BE2C (cell line): ENCODE results near the gene CCDC89.

Experiments
- DNase-seq: peaks from one replicate; pipeline ENCODE4 v3.0.0-alpha.2; 2020
- H3K27me3 ChIP-seq: fragments of 250-450 bp; sonication (Bioruptor Pico); 2 replicates; pipeline ENCODE4 v1.5.1; 2020; ENCODE audit warnings: mild to moderate bottlenecking
- H3K36me3 ChIP-seq: fragments of 250-450 bp; sonication (Bioruptor Pico); 2 replicates; pipeline ENCODE4 v1.5.1; 2020; ENCODE audit warnings: mild to moderate bottlenecking
- H3K4me1 ChIP-seq: fragments of 250-450 bp; sonication (Bioruptor Pico); 2 replicates; pipeline ENCODE4 v1.5.1; 2020
- H3K4me3 ChIP-seq: 2 replicates; pipeline ENCODE4 v1.5.1; 2011; ENCODE audit warnings: low read depth, low read length
- H3K9me3 ChIP-seq: fragments of 250-450 bp; sonication (Bioruptor Pico); 2 replicates; pipeline ENCODE4 v1.5.1; 2020
- CTCF ChIP-seq: IDR thresholded peaks from 2 replicates; pipeline ENCODE4 v1.5.1; 2012; ENCODE audit warnings: mild to moderate bottlenecking, low read depth, low read length

CCDC89 gene

GRCh38 chr11:85710917-85711316 lies 24.9 kb upstream of the CCDC89 start:
- DNase-seq, result no peak
- H3K36me3 ChIP-seq, result no peaks in the 10 kb centered on the region; the same call in 1 of the 2 replicates
- no peaks in the 10 kb centered on the region for H3K9me3 ChIP-seq
- no peak for TF ChIP-seq CTCF
- no peaks in the 10 kb centered on the region for H3K4me1 ChIP-seq
- no peak overlapping the region for H3K4me3 ChIP-seq
- peaks cover 21% of the 10 kb centered on the region for H3K27me3 ChIP-seq

GRCh38 chr11:85709941-85710702 lies 24.1 kb upstream of the CCDC89 start:
- H3K4me1 ChIP-seq, result no peaks in the 10 kb centered on the region
- DNase-seq, result no peak
- H3K4me3 ChIP-seq, result no peak overlapping the region
- TF ChIP-seq CTCF, result no peak
- H3K9me3 ChIP-seq, result no peaks in the 10 kb centered on the region
- H3K27me3 ChIP-seq, result peaks cover 21% of the 10 kb centered on the region
- no peaks in the 10 kb centered on the region; the same call in 1 of the 2 replicates for H3K36me3 ChIP-seq

- Histone ChIP-seq H3K36me3 (no peaks in the 10 kb centered on the region), H3K9me3 (no peaks in the 10 kb centered on the region), H3K27me3 (peaks cover 33% of the 10 kb centered on the region), H3K4me3 (no peak overlapping the region), H3K4me1 (no peaks in the 10 kb centered on the region)
- no peak for TF ChIP-seq CTCF
- no peak for DNase-seq
These were observed 19.8 kb upstream of the CCDC89 start for GRCh38 chr11:85705800-85706199.

GRCh38 chr11:85704967-85705366 lies 19.0 kb upstream of the CCDC89 start:
- Histone ChIP-seq H3K4me3 (no peak overlapping the region), H3K36me3 (no peaks in the 10 kb centered on the region), H3K4me1 (no peaks in the 10 kb centered on the region), H3K9me3 (no peaks in the 10 kb centered on the region), H3K27me3 (peaks cover 27% of the 10 kb centered on the region)
- no peak for DNase-seq
- no peak for TF ChIP-seq CTCF

GRCh38 chr11:85699957-85700741 lies 14.2 kb upstream of the CCDC89 start:
- no peak for TF ChIP-seq CTCF
- Histone ChIP-seq H3K9me3 (no peaks in the 10 kb centered on the region), H3K36me3 (no peaks in the 10 kb centered on the region), H3K27me3 (peaks cover 20% of the 10 kb centered on the region), H3K4me3 (no peak overlapping the region), H3K4me1 (no peaks in the 10 kb centered on the region)
- DNase-seq, result no peak

GRCh38 chr11:85698195-85698594 lies 12.2 kb upstream of the CCDC89 start:
- DNase-seq, result no peak
- TF ChIP-seq CTCF, result no peak
- Histone ChIP-seq H3K4me1 (no peaks in the 10 kb centered on the region), H3K27me3 (peaks cover 9% of the 10 kb centered on the region; the same call in 1 of the 2 replicates), H3K36me3 (no peaks in the 10 kb centered on the region), H3K9me3 (no peaks in the 10 kb centered on the region), H3K4me3 (no peak overlapping the region)
